GM12878 (cell line): ENCODE results near the gene CCDC110. TPM values are rescaled to one million over a fixed set of nuclear protein-coding genes. Genes with fewer than 3 reads are reported as not detected.

Experiments used
- ATAC-seq: fragments of 200-7000 bp; cut with Tn5 transposase; 3 replicates; pipeline ENCODE4 v1.9.1; 2020; ENCODE audit warnings: mild to moderate bottlenecking, moderate library complexity
- BruUV-seq: library from RNA; stranded (reverse); fragments of 400-500 nt; replicated peaks from 2 replicates; lab custom pipeline; 2021; lab: Mats Ljungman, UMichigan
- CTCF ChIA-PET: fragments of 300-600 bp; sonication (Branson Sonifier 250); formaldehyde crosslinking; extraction: SDS; loops from one replicate; lab custom pipeline; 2021; ENCODE audit warnings: inconsistent platforms; lab: Yijun Ruan, JAX
- POLR2A ChIA-PET: fragments of 350-600 bp; formaldehyde crosslinking; extraction: SDS; loops from one replicate; lab custom pipeline; 2021; ENCODE audit warnings: inconsistent platforms; lab: Charles Lee
- RAD21 ChIA-PET: fragments of 300-600 bp; sonication (Branson Sonifier 250); formaldehyde crosslinking; loops from one replicate; lab custom pipeline; 2023; ENCODE audit warnings: antibody characterized with exemption; ENCODE audit not compliant: unreplicated experiment; lab: Charles Lee
- SMC1A ChIA-PET: fragments of 300-600 bp; sonication (Branson Sonifier 250); formaldehyde crosslinking; loops from one replicate; lab custom pipeline; 2023; ENCODE audit not compliant: unreplicated experiment, uncharacterized antibody; lab: Charles Lee
- DNase-seq: peaks from one replicate; pipeline ENCODE4 v3.0.0-alpha.2; 2011; ENCODE audit warnings: low read depth, low spot score
- FAIRE-seq: peaks from 3 replicates; lab custom pipeline; 2011; peaks lifted over from hg19 to GRCh38; lab: Jason Lieb, UNC
- H2AFZ ChIP-seq: 2 replicates; pipeline ENCODE4 v1.6.0; 2011; ENCODE audit warnings: low read depth, low read length, control low read depth; ENCODE audit not compliant: control insufficient read depth
- H3K27ac ChIP-seq: 2 replicates; pipeline ENCODE4 v1.5.1; 2011; ENCODE audit warnings: control low read depth; ENCODE audit not compliant: control insufficient read depth, insufficient read depth
- H3K27me3 ChIP-seq, 2 experiments: replicated peaks in 1 of 2; 2 replicates each; pipeline versions ENCODE4 v1.6.0 to v1.6.1; 2011; ENCODE audit warnings: low read length in 1 of 2; ENCODE audit not compliant: control insufficient read depth in 2 of 2, insufficient read depth in 2 of 2
- H3K36me3 ChIP-seq, 2 experiments: 2 replicates each; pipeline ENCODE4 v1.5.1; 2011; ENCODE audit warnings: low read length in 1 of 2; ENCODE audit not compliant: control insufficient read depth in 2 of 2, insufficient read depth in 2 of 2
- H3K4me1 ChIP-seq: 2 replicates; pipeline ENCODE4 v1.6.1; 2011; ENCODE audit warnings: mild to moderate bottlenecking, low read length, moderate library complexity, mixed read lengths; ENCODE audit not compliant: control insufficient read depth, insufficient read depth
- H3K4me2 ChIP-seq: 2 replicates; pipeline ENCODE4 v1.6.0; 2011; ENCODE audit warnings: control low read depth; ENCODE audit not compliant: control insufficient read depth, insufficient read depth
- H3K4me3 ChIP-seq: fragments of 200-600 bp; sonication (generic); 2 replicates; pipeline ENCODE4 v1.5.1; 2016
- H3K79me2 ChIP-seq: 2 replicates; pipeline ENCODE4 v1.6.0; 2011; ENCODE audit warnings: low read length; ENCODE audit not compliant: control insufficient read depth, insufficient read depth
- H3K9ac ChIP-seq: 2 replicates; pipeline ENCODE4 v1.8.0; 2011; ENCODE audit warnings: low read length, control low read depth, mixed read lengths; ENCODE audit not compliant: control insufficient read depth, insufficient read depth
- H3K9me3 ChIP-seq: replicated peaks from 3 replicates; pipeline ENCODE4 v1.5.1; 2011; ENCODE audit warnings: mild to moderate bottlenecking, low read length; ENCODE audit not compliant: control insufficient read depth, insufficient read depth
- H4K20me1 ChIP-seq: 2 replicates; pipeline ENCODE4 v1.6.0; 2011; ENCODE audit not compliant: control insufficient read depth, insufficient read depth
- BHLHE40 ChIP-seq, 2 experiments: fragments of 450-650 bp in 1 of 2; IDR thresholded peaks; 2 replicates each; pipeline ENCODE4 v1.6.1; 2011 to 2017; ENCODE audit warnings: low read depth in 2 of 2, borderline replicate concordance in 1 of 2, improper control_type of control experiment in 1 of 2, low read length in 1 of 2, mild to moderate bottlenecking in 1 of 2
- CHD4 ChIP-seq: fragments of 200-600 bp; sonication (generic); IDR thresholded peaks from 2 replicates; pipeline ENCODE4 v1.6.1; 2016; ENCODE audit warnings: mild to moderate bottlenecking
- CREB1 ChIP-seq: IDR thresholded peaks from 2 replicates; pipeline ENCODE4 v1.6.1; 2012; ENCODE audit warnings: low read depth, mild to moderate bottlenecking, inconsistent platforms
- IKZF2 ChIP-seq, 2 experiments: fragments of 450-650 bp; IDR thresholded peaks; 2 replicates each; pipeline ENCODE4 v1.6.1; 2017; ENCODE audit warnings: mild to moderate bottlenecking in 2 of 2, moderate library complexity in 2 of 2
- MEF2A ChIP-seq: IDR thresholded peaks from 2 replicates; pipeline ENCODE4 v1.6.1; 2011; ENCODE audit warnings: low read depth, mild to moderate bottlenecking, low read length, moderate library complexity; ENCODE audit not compliant: insufficient read depth
- NFIC ChIP-seq: IDR thresholded peaks from 2 replicates; pipeline ENCODE4 v1.6.1; 2012; ENCODE audit warnings: low read depth, mild to moderate bottlenecking, inconsistent platforms, low read length, moderate library complexity
- PML ChIP-seq: IDR thresholded peaks from 2 replicates; pipeline ENCODE4 v1.6.1; 2012; ENCODE audit warnings: low read length, inconsistent platforms
- POU2F2 ChIP-seq: IDR thresholded peaks from 3 replicates; pipeline ENCODE4 v1.6.1; 2011; ENCODE audit warnings: low read depth, mild to moderate bottlenecking, low read length, borderline replicate concordance
- RBBP5 ChIP-seq: fragments of 200-600 bp; sonication (generic); conservative IDR thresholded peaks from 2 replicates; pipeline ENCODE4 v1.6.1; 2016
- RELA ChIP-seq: fragments of 450-650 bp; IDR thresholded peaks from 2 replicates; pipeline ENCODE4 v1.8.0; 2014; ENCODE audit warnings: borderline replicate concordance; ENCODE audit not compliant: partially characterized antibody
- RUNX3 ChIP-seq: IDR thresholded peaks from 2 replicates; pipeline ENCODE4 v1.6.1; 2012; ENCODE audit warnings: low read length, inconsistent platforms
- SIN3A ChIP-seq: IDR thresholded peaks from 2 replicates; pipeline ENCODE4 v1.6.1; 2012; ENCODE audit warnings: low read depth, low read length, improper control_type of control experiment
- SMAD1 ChIP-seq: fragments of 450-650 bp; IDR thresholded peaks from 2 replicates; pipeline ENCODE4 v1.6.1; 2018; ENCODE audit warnings: mild to moderate bottlenecking, low read depth; ENCODE audit not compliant: partially characterized antibody
- SPI1 ChIP-seq: IDR thresholded peaks from 2 replicates; pipeline ENCODE4 v1.6.1; 2011; ENCODE audit warnings: low read depth, mild to moderate bottlenecking, low read length, moderate library complexity, borderline replicate concordance; ENCODE audit not compliant: insufficient read depth
- STAT1 ChIP-seq: fragments of 450-650 bp; conservative IDR thresholded peaks from 2 replicates; pipeline ENCODE4 v1.6.1; 2014; ENCODE audit warnings: antibody characterized with exemption, mild to moderate bottlenecking
- ZBED1 ChIP-seq: IDR thresholded peaks from 2 replicates; pipeline ENCODE4 v1.6.1; 2016; ENCODE audit warnings: borderline replicate concordance
- ZNF24 ChIP-seq: fragments of 450-650 bp; IDR thresholded peaks from 2 replicates; pipeline ENCODE4 v1.6.1; 2017; ENCODE audit warnings: antibody characterized with exemption, mild to moderate bottlenecking
- ZNF384 ChIP-seq: IDR thresholded peaks from 2 replicates; pipeline ENCODE4 v1.6.1; 2012; ENCODE audit warnings: low read depth, mild to moderate bottlenecking, low read length, improper control_type of control experiment, borderline replicate concordance
- WGBS: methylation state at CpG from one replicate; pipeline ENCODE4 v1.1.6; 2016; ENCODE audit warnings: low lambda C conversion rate; ENCODE audit not compliant: insufficient replicate concordance, insufficient coverage; ENCODE audit errors: missing lambda C conversion rate; 5-methylcytosine and 5-hydroxymethylcytosine counted together
- in situ Hi-C: fragments of 300-500 bp; cut with MboI; formaldehyde crosslinking; loops from 9 replicates; pipeline ENCODE4 v1.14.3; 2018; ENCODE audit warnings: mixed read lengths
- intact Hi-C: fragments of 100-400 bp; cut with micrococcal nuclease; formaldehyde crosslinking; loops from one replicate; pipeline ENCODE4 v1.14.2; 2022; ENCODE audit not compliant: unreplicated experiment
- polyA plus RNA-seq, 11 experiments: library from polyadenylated mRNA; depleted of rRNA in 4 of 11; unstranded in 6 of 11; stranded (reverse) in 5 of 11; fragments of >200 nt; fragmentation: Nextera tagmentation in 4 of 11; fragmentation: Illumina TruSeq in 1 of 11; extraction: Ambion mirVana in 4 of 11; extraction: Trizol in 1 of 11; gene quantifications; 1 replicate in 1 of 11; 2 replicates in 10 of 11; pipeline versions ENCODE4 v1.2.1 to v1.2.3, GENCODE V29; 2011 to 2016; ENCODE audit warnings: inconsistent platforms in 2 of 11, missing spikeins in 2 of 11, low read depth in 1 of 11
- total RNA-seq, 4 experiments: library from RNA; depleted of rRNA in 3 of 4; stranded (reverse); fragments of >200 nt in 3 of 4; fragmentation: Illumina TruSeq in 1 of 4; extraction: Trizol in 1 of 4; gene quantifications; 2 replicates each; pipeline versions ENCODE4 v1.2.1 to v1.2.3, GENCODE V29; 2013 to 2021
- TF ChIP-seq, protein P1 (sequence below): IDR thresholded peaks from 2 replicates; pipeline ENCODE4 v1.6.1; 2012; ENCODE audit warnings: improper control_type of control experiment, low read depth, low read length; ENCODE audit not compliant: insufficient replicate concordance

The CCDC110 gene
- total and polyA plus RNA-seq, 10 of the 15 experiments (the other 5 are each of a cell fraction or from before 2014, with no cell fraction given) = 0.85 to 3.1 (median 2.1) TPM; not detected in 1

DNA sequence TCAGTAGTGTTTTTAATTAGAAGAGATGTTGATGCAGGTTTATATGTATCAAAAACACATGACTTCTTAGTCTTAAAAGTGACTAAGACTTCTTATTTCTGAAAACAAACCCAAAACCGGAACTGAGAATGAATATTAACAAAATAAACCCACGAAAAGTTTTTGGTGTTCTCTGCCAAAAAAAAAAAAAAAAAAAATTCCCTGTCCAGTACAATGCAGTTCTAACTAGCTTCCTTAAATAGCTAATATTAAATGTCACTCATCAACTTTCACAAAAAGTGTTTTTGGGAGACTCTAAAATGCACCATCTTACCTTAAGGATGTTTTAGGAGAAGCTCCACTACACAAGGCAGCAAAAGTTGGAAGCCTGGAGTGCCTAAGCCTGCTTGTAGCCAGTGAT is 72.9 kb downstream of the CCDC110 start:
- ChIA-PET SMC1A (interaction anchor here (1.0 to 6.2 kb wide), 11 partner anchors 12 to 256 kb away, joined by 3 to 72 read pairs (median 3); partner anchors contain the start of gene SLC25A4), CTCF (interaction anchor here (0.9 to 1.6 kb wide), 5 partner anchors 25 to 215 kb away, joined by 3 read pairs; no protein-coding TSS in a partner anchor), RAD21 (interaction anchor here (0.7 to 2.0 kb wide), 7 partner anchors 9 to 91 kb away, joined by 3 to 8 read pairs (median 4); partner anchors contain the start of gene UFSP2), POLR2A (interaction anchor here (0.6 to 7.9 kb wide), 9 partner anchors 9 to 579 kb away, joined by 3 to 60 read pairs (median 3); partner anchors contain the start of gene UFSP2)
- H3K27me3 ChIP-seq = no peaks in the 10 kb centered on the region
- intact Hi-C loops = loop anchor here (5.0 kb wide), 2 partner anchors 186 to 199 kb away; no protein-coding TSS in a partner anchor
- in situ Hi-C loops = no loop called here
- peaks cover 54% of the 10 kb centered on the region for H3K79me2 ChIP-seq
- H2AFZ ChIP-seq = no peak overlapping the region
- H3K9ac ChIP-seq = peak overlapping the region; percentile 62
- peak overlapping the region; percentile 94 for H3K4me2 ChIP-seq
- H3K27ac ChIP-seq = peak overlapping the region; percentile 86
- H3K36me3 ChIP-seq = peaks cover 2 to 18% of the 10 kb centered on the region in 2 experiments; a peak in 2 of 4 replicates
- H3K4me3 ChIP-seq = peak overlapping the region; percentile 72
- DNase-seq (no peak), FAIRE-seq (no peak), ATAC-seq (no peak)
- WGBS = 0% methylated on average over 2 of the region's 2 CpGs
- BruUV-seq = no TSS peak
- H4K20me1 ChIP-seq = no peaks in the 10 kb centered on the region
- no peaks in the 10 kb centered on the region for H3K9me3 ChIP-seq
- peaks cover 10% of the 10 kb centered on the region for H3K4me1 ChIP-seq
- TF ChIP-seq CHD4 = no peak
- TF ChIP-seq CREB1 = no peak
- TF ChIP-seq SMAD1 = no peak
- no peak for TF ChIP-seq PML
- no peak for TF ChIP-seq POU2F2
- TF ChIP-seq RELA = no peak
- peak in 1 of 2 experiments; percentile 19; a peak in 2 of 4 replicates for TF ChIP-seq IKZF2 (IDR thresholded peaks at IDR 0.05)
- peak; percentile 69; the same call in 1 of the 2 replicates for TF ChIP-seq SPI1
- 0 out of 2 replicates have a peak, but pooled peaks have one; percentile 38 for TF ChIP-seq MEF2A
- no peak for TF ChIP-seq BHLHE40 (IDR thresholded peaks at IDR 0.05; ENCODE audit: borderline replicate concordance in 1 of 2, low read depth in 2 of 2, low read length in 1 of 2)
- TF ChIP-seq, protein P1, sequence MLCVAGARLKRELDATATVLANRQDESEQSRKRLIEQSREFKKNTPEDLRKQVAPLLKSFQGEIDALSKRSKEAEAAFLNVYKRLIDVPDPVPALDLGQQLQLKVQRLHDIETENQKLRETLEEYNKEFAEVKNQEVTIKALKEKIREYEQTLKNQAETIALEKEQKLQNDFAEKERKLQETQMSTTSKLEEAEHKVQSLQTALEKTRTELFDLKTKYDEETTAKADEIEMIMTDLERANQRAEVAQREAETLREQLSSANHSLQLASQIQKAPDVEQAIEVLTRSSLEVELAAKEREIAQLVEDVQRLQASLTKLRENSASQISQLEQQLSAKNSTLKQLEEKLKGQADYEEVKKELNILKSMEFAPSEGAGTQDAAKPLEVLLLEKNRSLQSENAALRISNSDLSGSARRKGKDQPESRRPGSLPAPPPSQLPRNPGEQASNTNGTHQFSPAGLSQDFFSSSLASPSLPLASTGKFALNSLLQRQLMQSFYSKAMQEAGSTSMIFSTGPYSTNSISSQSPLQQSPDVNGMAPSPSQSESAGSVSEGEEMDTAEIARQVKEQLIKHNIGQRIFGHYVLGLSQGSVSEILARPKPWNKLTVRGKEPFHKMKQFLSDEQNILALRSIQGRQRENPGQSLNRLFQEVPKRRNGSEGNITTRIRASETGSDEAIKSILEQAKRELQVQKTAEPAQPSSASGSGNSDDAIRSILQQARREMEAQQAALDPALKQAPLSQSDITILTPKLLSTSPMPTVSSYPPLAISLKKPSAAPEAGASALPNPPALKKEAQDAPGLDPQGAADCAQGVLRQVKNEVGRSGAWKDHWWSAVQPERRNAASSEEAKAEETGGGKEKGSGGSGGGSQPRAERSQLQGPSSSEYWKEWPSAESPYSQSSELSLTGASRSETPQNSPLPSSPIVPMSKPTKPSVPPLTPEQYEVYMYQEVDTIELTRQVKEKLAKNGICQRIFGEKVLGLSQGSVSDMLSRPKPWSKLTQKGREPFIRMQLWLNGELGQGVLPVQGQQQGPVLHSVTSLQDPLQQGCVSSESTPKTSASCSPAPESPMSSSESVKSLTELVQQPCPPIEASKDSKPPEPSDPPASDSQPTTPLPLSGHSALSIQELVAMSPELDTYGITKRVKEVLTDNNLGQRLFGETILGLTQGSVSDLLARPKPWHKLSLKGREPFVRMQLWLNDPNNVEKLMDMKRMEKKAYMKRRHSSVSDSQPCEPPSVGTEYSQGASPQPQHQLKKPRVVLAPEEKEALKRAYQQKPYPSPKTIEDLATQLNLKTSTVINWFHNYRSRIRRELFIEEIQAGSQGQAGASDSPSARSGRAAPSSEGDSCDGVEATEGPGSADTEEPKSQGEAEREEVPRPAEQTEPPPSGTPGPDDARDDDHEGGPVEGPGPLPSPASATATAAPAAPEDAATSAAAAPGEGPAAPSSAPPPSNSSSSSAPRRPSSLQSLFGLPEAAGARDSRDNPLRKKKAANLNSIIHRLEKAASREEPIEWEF = peak; percentile 28
- TF ChIP-seq ZNF24 = no peak
- no peak for TF ChIP-seq ZBED1
- TF ChIP-seq NFIC = peak; percentile 52; the same call in 1 of the 2 replicates
- no peak for TF ChIP-seq SIN3A
- TF ChIP-seq STAT1 = no peak
- TF ChIP-seq RBBP5 = no peak
- peak; percentile 21; the same call in 1 of the 2 replicates for TF ChIP-seq RUNX3
- TF ChIP-seq ZNF384 = peak; percentile 95
